ENCODE data around the gene HERC2.
"Not testable (repeated sequence)": the region's sequence is repeated elsewhere in the genome, so short reads cannot be mapped to it uniquely, and the experiment has no call there.

The HERC2 gene

DNA sequence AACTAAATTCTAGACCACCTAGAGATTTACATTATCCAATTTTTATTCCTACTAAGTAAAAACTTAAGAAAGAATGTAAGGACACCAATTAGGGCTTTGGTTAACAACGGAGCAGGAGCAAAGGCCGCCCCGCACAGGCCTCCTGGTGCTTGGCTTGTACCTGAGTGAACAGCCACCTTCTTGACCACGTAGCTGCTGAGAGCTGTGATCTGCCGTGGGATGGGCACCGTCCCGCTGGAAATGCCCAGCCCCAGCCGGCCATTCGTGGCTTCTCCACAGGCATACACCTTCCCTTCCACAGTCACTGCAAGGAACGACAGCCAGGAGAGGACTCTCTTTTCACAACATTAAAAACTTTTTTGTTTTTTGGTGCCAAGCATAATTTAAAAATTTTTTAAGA lies 143.3 kb downstream of the HERC2 start:
- DNase-seq: no peak

DNA sequence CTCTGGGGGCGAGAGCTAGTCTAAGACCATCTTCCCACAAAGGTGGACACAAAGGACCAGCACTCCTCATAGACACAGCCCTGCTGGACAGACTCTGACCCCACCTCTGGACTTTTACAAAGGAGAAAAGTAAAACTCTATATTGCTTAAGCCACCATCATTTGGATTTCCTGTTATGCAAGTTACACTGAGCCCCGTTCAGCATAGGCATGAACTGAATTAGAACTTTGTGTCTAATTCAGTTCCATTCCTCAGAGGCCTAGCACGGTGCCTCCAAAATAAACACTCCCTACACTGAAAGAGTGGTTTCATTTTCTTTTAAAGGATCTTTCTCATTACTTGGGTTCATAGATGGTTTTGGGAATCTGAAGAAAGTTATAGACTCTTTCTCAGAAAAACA lies 143.7 kb downstream of the HERC2 start:
- no peak for DNase-seq

DNA sequence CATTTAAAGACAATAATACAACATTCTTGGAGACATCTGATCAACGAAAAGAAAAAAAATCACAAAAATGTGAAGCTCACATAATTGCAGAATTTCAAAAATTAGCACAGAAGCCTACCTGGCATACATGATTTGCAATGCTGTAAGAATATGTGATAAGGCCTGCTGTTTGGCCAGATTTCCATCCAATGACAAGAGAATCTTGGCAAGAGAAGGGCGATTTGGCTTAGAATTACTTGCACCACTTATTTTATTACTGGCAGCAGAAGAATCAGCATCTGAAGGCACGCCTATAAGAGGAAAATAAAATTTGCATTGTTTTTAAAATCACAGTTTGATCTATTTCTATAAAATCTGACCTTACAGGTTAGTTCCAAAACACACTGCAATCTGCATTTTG lies 152.6 kb downstream of the HERC2 start:
- no peak for DNase-seq

DNA sequence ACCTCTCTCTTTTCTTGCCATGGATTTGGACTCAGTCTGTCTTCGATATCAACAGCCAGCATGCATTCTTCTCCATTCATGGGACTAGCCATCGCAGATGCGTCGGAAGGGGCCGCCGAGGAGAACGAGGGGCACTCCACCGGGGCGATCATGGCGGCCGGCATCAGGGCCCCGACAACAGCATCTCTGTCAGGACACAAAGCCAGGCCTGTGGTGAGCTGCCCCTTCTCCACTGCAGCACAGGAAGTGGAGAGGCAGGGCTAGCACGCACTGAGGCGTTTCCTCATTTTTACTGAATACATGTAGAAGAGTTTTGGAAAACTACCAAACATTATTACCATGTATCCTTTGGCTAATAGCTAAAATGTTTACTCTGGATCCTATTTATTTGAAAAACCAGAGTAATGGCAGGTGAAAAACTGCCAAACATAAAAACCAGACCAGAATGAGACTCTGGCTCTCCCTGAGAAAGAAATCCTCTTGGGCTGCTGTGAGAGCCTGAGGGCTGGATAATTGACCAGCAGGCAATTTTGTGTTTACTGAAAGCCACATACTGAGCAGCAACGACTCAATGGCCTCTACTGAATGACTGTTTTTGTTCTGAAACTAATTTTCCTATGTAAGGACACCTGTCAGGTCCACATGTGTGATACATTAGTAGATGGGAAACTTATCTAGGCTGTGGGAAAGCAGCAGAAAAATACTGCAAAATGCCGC lies 153.4 kb downstream of the HERC2 start:
- DNase-seq: not testable (repeated sequence)

DNA sequence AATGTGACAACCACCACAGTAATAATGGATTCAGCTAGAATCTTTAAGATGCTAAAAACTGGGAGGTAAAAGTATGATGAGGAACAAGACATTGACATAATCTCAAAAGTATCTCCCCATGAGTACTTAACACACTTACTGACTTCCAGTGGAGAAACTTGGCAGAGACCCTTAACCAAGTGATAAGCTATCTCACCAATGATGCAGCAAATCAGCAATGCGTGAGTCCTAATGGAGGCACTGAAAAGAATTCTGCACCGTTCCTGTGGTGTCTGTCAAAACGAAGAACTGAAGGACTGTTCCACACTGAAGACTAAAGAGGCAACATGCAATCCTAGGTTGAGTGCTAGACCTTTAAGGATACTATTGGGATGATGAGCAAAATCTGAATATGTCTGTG lies 154.9 kb downstream of the HERC2 start:
- DNase-seq: no peak

DNA sequence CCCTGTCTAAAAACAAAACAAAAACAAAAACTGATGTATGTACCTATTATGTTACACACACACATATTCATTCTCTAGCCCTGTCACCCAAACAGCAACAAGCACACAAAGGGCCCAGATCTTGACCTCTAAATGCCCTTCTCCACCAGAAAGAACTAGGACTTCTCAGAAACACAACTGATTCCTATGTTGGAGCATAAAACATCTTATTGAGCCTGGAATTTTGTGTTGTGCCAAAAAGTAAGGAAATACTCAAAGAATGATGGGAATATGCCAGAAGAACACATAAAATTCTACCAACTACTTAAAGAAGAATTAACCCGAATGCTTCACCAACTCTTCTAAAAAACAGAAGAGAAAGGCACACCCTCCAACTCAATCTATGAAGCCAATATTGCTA lies 156.2 kb downstream of the HERC2 start:
- no peak for DNase-seq

DNA sequence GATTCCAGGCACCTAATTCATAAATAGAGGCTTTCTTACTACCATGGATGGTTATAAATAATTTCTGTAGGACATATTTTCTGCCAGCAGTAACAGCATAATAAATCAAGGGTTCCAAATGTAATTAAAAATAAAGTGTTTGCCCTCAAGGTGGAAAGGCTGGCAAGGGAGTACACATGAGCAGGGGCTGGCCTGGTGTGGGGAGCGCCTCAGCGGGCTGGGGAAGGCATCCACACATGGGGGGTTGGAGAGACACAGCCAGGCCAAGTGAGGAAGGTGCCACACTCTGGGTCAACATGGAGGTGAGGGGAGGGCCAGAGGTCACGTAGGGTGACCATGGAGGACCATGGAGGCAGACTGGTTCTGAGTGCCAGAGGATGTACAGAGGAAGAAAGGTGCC lies 157.1 kb downstream of the HERC2 start:
- DNase-seq: no peak

DNA sequence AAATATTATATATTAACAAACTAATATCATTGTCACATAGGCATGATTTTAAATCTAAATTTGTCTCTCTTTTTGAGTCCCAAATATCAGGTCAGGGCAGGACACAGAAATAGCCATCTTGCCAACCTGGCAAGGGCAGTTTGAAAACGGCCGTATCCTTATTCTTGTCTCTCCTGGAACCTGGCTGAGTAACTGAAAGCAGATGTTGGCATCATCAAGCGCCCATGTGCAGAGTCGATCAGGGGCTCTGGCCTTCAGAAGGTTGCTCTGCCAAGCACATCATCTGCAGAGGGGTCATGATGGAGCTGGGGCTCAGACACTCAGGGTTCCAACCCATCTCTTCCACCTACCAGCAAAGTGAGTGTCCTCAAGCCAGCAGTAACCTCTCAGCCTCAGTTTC lies 167.7 kb downstream of the HERC2 start:
- no peak for DNase-seq

DNA sequence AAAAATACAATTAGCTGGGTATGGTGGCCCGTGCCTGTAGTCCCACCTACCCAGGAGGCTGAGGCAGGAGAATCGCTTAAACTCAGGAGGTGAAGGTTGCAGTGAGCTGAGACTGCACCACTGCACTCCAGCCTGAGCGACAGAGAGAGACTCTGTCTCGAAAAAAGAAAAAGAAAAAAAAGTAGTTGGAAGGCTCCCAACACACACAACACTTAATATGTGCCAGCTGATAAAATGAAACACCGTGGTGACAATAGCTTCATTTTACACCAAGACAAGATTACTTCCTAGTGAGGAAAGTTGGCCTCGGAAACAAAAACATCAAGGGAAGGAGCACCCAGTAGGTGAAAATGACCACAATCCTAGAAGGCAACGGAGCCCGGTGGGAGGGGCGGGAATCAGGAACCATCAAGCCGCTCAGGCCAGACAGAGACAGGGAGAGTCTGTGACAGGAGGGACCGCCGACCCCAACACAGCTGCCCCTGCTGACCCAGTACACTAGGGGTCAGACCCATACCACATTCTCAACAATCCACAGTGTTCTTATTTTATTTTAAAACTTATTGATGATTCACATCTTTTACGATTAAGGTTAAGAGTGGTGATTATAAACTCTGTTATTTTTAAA lies 168.4 kb downstream of the HERC2 start:
- no peak for DNase-seq

DNA sequence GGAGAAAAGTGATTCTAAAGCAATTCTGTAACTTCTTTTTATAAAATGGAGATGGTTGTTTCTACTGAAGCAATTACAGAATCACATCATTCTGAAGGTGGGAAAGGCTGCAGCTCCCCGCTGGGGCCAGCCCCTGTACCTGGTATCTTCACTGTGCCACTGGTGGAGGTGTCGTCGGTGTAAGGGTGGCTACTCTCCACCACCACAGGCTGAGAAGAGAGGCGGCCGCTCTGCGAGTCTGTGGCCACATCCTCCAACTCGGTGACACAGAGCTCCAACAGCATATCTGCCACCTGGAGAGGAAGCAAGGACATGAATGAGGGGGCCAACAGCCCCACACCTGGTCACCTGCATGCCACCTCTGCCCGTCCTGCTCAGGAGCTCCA lies 169.4 kb downstream of the HERC2 start:
- DNase-seq: not testable (repeated sequence)

DNA sequence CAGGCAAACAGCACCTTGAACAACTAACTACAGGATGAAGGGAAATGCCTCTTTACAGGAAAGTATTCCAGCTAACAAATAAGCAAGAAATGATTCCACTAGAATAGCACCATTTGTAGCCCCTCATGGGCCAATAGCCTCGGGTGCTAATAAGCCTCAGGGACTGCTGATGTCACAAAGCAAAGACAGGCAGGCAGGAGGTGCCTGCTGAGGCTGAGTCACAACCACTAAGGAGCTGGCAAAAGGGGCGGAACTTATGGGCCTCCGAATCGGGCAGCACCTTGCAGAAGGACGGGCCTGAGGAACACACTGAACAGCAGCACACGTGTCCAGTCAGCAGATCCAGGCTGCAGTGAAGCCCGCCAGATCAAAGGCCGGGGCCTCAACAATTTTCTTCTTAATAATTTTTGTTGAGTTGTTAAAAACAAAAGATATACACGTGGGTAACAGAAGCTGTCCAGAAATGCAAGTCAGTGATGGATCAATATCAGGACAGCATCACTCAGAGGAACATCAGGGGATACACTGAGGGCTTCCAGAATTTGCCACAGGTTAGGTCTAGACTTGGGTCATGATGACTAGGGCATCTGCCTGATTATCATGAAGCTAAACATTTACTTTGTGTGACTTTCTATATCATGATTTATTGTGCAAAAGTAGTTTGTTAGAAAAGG lies 170.0 kb downstream of the HERC2 start:
- DNase-seq: not testable (repeated sequence)

DNA sequence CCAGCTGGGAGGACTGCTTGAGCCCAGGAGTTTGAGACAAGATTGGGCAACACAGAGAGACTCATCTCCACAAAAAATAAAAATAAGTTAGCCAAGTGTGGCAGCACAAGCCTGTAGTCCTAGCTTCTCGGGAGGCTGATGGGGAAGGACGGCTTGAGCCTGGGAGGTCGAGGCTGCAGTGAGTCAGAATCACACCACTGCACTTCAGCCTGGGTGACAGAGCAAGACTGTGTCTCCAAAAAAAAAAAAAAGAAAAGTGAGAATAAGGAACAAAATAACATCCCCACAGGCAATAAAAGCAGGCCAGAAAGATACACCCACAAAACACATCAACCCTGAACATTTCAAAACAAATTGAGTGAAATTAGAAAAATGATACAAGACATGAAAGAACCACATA lies 174.2 kb downstream of the HERC2 start:
- no peak for DNase-seq

DNA sequence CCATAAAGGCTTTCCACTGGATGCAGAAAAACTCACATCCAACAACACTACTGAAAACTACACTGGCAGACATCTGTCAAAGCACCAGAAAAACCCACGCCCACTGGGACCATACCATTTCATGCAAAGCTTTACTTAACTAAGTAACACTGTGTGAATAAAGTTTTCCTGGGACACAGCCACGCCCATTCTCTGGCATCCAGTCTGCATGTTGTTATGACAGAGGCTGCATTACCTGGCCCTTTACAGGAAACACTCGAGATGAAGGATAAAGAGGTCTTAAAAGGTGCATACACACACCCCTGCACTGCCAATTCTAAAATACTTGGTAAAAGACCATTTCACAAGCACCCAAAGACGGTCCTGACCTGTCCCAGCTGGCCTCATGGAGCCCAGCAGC lies 176.6 kb downstream of the HERC2 start:
- not testable (repeated sequence) for DNase-seq

DNA sequence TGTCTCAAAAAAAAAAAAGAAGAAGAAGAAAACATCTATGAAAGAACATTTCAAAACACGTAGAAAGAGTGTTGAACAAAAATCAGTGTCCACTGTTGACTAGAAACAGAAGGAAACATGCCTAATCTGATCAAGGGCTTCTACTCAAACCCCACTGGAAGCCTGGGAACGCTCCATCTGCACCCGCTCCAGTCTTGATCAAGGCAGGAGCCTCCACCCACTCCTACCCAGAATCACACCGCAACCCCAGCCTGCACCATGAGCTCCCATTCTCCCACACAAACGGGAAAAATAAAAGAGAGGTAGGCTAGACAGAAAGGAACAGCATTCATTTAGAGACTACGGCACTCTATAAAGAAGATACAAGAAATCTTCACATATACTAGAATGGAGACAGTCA lies 181.9 kb downstream of the HERC2 start:
- no peak for DNase-seq

DNA sequence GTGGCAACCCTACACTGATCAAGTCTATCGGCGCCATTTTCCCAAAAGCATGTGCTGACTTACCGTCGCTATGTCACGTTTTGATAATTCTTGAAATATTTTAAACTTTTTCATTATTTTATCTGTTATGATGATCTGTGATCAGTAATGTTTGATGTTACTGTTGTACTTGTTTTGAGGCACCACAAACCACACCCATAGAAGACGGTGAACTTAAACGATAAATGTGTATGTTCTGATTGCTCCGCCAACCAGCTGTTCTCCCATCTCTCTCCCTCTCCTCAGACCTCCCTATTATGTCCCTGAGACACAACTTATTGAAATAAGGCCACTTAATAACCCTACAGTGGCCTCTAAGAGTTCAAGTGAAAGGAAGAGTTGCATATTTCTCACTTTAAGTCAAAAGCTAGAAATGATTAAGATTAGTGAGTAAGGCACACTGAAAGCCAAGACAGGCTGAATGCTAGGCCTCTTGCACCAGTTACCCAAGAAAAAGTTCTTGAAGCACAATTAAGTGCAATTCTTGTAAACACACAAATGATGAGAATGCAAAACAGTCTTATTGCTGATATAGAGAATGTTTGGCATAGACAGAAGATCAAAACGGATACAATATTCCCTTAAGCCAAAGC lies 184.5 kb downstream of the HERC2 start:
- DNase-seq: not testable (repeated sequence)

DNA sequence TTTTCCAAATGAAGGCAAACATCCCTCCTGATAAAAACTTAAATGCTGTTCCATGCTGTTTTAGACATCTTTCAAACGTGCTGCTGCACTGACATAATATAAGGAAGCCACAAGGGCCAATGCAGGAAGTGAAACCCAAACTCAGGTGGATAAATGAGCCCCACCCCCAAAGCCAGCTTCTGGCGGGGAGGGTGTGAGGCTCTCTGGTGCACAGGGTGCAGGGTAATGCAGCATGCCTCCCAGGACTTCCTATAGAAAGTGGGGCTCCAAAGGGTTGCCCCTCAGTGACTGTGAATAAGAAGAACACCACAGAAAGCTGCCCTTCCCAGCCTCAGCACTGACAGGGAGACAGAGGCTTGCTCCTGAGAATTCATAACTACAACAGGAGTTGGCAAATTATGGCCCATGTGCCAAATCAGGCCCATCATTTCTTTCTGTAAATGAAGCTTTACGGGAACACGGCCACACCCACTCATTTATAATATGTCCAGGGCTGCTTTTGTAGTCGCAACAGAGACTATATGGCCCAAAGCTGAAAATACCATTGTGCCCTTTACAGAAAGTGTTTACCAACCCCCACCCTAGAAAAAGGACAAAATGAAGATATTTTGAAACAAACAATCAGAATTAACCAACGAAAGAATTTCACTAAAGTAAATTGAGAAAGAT lies 185.6 kb downstream of the HERC2 start:
- DNase-seq: not testable (repeated sequence)

DNA sequence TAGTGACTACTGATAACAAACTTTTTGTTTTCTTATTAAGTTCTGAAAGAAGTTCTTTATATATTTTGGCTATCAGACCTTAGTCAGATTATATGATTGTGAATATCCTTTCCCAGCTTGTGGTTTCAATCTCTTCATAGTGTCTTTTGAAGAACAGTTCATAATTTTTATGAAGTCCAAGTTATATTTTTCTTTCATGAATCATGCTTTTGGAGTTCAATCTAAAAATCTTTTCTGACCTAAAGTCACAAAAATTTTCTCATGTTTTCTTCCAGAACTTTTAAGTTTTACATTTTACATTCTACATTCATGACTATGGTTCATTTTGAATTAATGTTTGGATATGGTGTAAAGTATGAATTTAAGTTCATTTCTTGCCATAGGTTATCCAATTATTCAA lies 188.7 kb downstream of the HERC2 start:
- DNase-seq: no peak

DNA sequence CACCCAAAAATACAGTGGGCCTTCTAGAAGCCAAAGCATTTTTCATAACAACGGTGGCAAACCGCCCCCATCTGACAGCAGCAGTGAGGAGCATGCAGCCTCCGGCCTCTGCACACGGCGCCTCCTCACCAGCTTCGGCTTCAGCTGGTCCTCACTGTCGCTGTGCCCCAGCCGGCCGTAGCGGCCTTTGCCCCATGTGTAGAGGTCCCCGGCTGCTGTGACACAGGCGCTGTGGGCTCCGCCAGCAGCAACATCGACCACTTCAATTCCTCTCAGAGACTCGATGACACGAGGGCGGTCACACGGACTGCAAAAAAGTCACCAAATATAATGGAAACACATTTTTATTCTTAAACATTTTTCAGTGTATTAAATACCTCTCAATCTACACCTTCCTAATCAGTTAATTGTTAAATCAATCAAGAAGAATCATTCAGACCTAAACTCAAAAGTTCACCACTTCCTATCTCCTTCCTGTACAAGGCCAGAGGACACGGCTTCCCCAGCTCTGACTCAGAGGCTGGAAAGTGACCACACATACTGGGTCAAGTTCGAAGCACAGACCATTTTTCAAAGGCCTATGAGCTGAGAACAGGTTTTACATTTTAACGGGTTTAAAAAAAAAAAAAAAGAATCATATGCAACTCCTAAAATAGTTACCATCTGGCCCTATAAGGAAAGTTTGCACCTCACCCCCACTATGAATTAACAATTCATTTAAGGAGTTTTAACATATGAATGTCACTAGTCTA lies 189.3 kb downstream of the HERC2 start:
- no peak for DNase-seq

DNA sequence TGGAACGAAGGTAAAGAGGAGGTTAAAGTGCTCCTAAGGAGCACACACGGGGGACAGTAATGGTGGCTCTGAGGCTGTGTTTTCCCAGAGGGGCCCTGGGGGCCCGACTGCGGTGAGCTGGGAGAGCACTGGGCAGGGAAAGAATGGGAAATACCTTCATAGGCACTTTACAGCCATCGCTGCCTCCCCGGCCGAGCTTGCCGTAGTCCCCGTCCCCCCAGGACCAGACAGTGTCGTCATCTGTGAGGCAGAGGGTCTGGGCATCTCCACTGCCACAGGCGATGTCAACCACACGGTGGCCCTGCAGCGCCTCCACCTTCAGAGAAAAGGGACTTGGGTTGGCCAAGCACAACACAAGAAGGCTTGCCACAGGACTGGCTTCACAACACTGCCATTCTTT lies 190.0 kb downstream of the HERC2 start:
- DNase-seq: no peak

DNA sequence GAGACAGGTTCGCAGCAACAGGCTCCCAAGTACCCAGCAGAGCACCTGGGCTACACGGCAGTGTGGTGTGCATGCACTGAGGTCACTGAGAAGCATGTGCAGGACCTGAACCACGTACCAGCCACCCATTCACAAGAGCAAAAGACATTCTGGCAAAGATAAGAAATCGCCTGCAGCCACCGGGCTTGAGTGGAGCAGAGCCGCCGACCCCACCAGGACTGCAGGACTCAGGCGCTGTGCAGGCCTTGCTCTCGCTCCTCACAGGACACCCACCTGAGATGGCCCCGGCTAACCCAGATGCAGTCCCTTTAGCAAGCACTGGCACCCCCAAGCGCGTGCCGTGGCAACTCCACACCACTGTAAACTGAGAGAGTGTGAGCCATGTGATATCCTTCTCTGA lies 190.6 kb downstream of the HERC2 start:
- DNase-seq: no peak

DNA sequence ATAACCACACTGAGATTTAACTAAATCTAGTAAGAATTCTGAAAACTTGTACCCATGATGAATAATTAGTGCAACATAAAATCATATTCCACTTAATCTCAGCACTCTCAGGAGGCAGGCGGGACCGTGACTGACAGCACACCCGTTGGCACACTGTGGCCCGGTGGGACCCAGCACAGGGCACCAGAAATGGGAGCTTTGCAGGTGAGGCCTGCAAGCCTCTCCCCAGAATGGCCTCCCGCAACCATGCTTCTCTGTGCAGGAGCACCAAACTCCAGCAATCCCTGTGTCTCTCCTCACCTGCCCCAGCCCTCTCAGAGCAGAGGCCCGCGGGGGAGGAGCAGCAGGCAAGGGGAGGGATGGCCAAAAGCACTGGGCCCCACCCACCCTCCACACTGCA lies 191.3 kb downstream of the HERC2 start:
- no peak for DNase-seq

DNA sequence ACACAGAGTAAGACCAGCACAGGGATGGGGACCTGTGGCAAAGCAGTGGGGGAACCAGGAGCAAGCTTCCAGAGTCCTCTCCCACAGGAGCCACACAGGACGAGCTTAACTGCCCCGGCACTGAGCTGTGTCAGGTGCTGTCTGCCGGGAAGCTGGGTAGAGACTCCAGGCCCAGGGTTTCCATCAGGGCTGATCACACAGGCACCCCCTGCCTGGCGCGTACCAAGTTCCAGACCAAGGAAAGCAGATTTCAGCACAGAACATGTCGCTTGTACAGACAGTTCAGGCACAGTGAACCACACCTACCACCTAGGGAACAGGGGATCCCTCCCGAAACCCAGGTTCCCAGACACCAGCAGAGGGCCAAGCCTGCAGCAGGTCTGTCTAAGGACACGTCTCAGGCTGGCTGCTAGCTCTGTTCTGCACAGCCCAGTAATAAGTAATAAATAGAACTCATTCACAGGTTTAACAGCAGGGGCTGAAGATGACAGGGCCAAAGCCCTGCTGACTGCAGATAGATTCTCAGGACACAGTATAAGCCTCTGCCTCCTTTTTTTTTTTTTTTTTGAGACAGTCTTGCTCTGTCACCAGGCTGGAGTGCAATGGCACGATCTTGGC lies 192.6 kb downstream of the HERC2 start:
- DNase-seq: no peak

Measured in OCI-M1 (cell line).